Measurements from ENCODE around the gene MAPK8IP3. TPM values are rescaled to one million over a fixed set of nuclear protein-coding genes. Genes with fewer than 3 reads are reported as not detected.

MAPK8IP3 gene
- 59.2 and 82.4 TPM in 2 replicates for total RNA-seq (2014; rRNA removed; shearing (Covaris generic); ENCODE audit: low replicate concordance)

GRCh38 chr16:1705688-1706385 is at the start of gene MAPK8IP3:
Gene MAPK8IP3, plus strand, starts transcription at chr16:1706195. Its CDS starts 145 bp downstream, at chr16:1706340.
- Histone ChIP-seq H3K79me2 (ENCODE audit: low read length) (peaks cover 46% of the 10 kb centered on the region), H3K27me3 (ENCODE audit: low read length) (no peaks in the 10 kb centered on the region), H3K36me3 (ENCODE audit: insufficient read depth, low read length) (peaks cover 8% of the 10 kb centered on the region; the same call in 1 of the 2 replicates), H2AFZ (ENCODE audit: low read length) (peak within 1 kb of the TSS; percentile 76; the same call in 1 of the 2 replicates), H3K9ac (ENCODE audit: low read length) (peak within 1 kb of the TSS; percentile 99), H4K20me1 (ENCODE audit: insufficient read depth, low read depth, low read length) (peaks cover 18% of the 10 kb centered on the region), H3K4me1 (ENCODE audit: low read length) (peaks cover 44% of the 10 kb centered on the region), H3K4me3 (ENCODE audit: low read length) (peak within 1 kb of the TSS; percentile 85), H3K9me2 (replicated peaks; ENCODE audit: insufficient read depth, low read length) (no peaks in the 10 kb centered on the region), H3K27ac (ENCODE audit: low read length) (peak within 1 kb of the TSS; percentile 84), H3K4me2 (ENCODE audit: low read depth, low read length, poor library complexity, severe bottlenecking) (peak within 1 kb of the TSS; percentile 100), H3K9me3 (ENCODE audit: low read length) (no peaks in the 10 kb centered on the region)
- peak; percentile 97 for DNase-seq

- no peaks in the 10 kb centered on the region for H3K9me2 ChIP-seq (replicated peaks; ENCODE audit: insufficient read depth, low read length)
- H3K4me2 ChIP-seq (ENCODE audit: low read depth, low read length, poor library complexity, severe bottlenecking), result no peak overlapping the region
- H3K4me3 ChIP-seq (ENCODE audit: low read length), result no peak overlapping the region
- no peaks in the 10 kb centered on the region for H3K27me3 ChIP-seq (ENCODE audit: low read length)
- H3K9ac ChIP-seq (ENCODE audit: low read length), result no peak overlapping the region
- no peak overlapping the region for H2AFZ ChIP-seq (ENCODE audit: low read length)
- no peaks in the 10 kb centered on the region for H3K4me1 ChIP-seq (ENCODE audit: low read length)
- H3K36me3 ChIP-seq (ENCODE audit: insufficient read depth, low read length), result no peaks in the 10 kb centered on the region; the same call in 1 of the 2 replicates
- no peaks in the 10 kb centered on the region for H3K79me2 ChIP-seq (ENCODE audit: low read length)
- H4K20me1 ChIP-seq (ENCODE audit: insufficient read depth, low read depth, low read length), result no peaks in the 10 kb centered on the region
- H3K27ac ChIP-seq (ENCODE audit: low read length), result no peak overlapping the region
- H3K9me3 ChIP-seq (ENCODE audit: low read length), result no peaks in the 10 kb centered on the region
- DNase-seq, result no peak
Measured at GRCh38 chr16:1656808-1657617, 49.0 kb upstream of the MAPK8IP3 start.

- no peak for DNase-seq
- no peak overlapping the region for H2AFZ ChIP-seq (ENCODE audit: low read length)
- H3K9ac ChIP-seq (ENCODE audit: low read length), result no peak overlapping the region
- H3K79me2 ChIP-seq (ENCODE audit: low read length), result no peaks in the 10 kb centered on the region
- H3K27me3 ChIP-seq (ENCODE audit: low read length), result no peaks in the 10 kb centered on the region
- H3K36me3 ChIP-seq (ENCODE audit: insufficient read depth, low read length), result peaks cover 6% of the 10 kb centered on the region; the same call in 1 of the 2 replicates
- no peaks in the 10 kb centered on the region for H3K9me2 ChIP-seq (replicated peaks; ENCODE audit: insufficient read depth, low read length)
- no peaks in the 10 kb centered on the region for H3K9me3 ChIP-seq (ENCODE audit: low read length)
- H3K4me2 ChIP-seq (ENCODE audit: low read depth, low read length, poor library complexity, severe bottlenecking), result no peak overlapping the region
- H3K4me1 ChIP-seq (ENCODE audit: low read length), result no peaks in the 10 kb centered on the region
- H4K20me1 ChIP-seq (ENCODE audit: insufficient read depth, low read depth, low read length), result no peaks in the 10 kb centered on the region
- no peak overlapping the region for H3K4me3 ChIP-seq (ENCODE audit: low read length)
- H3K27ac ChIP-seq (ENCODE audit: low read length), result no peak overlapping the region
Measured at GRCh38 chr16:1657841-1658240, 48.2 kb upstream of the MAPK8IP3 start.

GRCh38 chr16:1659031-1659430 is 47.0 kb upstream of the MAPK8IP3 start:
- DNase-seq, result no peak
- Histone ChIP-seq H3K27ac (ENCODE audit: low read length) (no peak overlapping the region), H3K4me2 (ENCODE audit: low read depth, low read length, poor library complexity, severe bottlenecking) (no peak overlapping the region), H3K9me3 (ENCODE audit: low read length) (no peaks in the 10 kb centered on the region), H3K4me3 (ENCODE audit: low read length) (no peak overlapping the region), H3K79me2 (ENCODE audit: low read length) (no peaks in the 10 kb centered on the region), H2AFZ (ENCODE audit: low read length) (no peak overlapping the region), H3K27me3 (ENCODE audit: low read length) (no peaks in the 10 kb centered on the region), H3K9me2 (replicated peaks; ENCODE audit: insufficient read depth, low read length) (no peaks in the 10 kb centered on the region), H3K36me3 (ENCODE audit: insufficient read depth, low read length) (peaks cover 11% of the 10 kb centered on the region; the same call in 1 of the 2 replicates), H3K4me1 (ENCODE audit: low read length) (no peaks in the 10 kb centered on the region), H3K9ac (ENCODE audit: low read length) (no peak overlapping the region), H4K20me1 (ENCODE audit: insufficient read depth, low read depth, low read length) (no peaks in the 10 kb centered on the region)

- H3K9me2 ChIP-seq (replicated peaks; ENCODE audit: insufficient read depth, low read length), result no peaks in the 10 kb centered on the region
- peaks cover 11% of the 10 kb centered on the region; the same call in 1 of the 2 replicates for H3K36me3 ChIP-seq (ENCODE audit: insufficient read depth, low read length)
- no peak overlapping the region for H3K4me3 ChIP-seq (ENCODE audit: low read length)
- H3K27me3 ChIP-seq (ENCODE audit: low read length), result no peaks in the 10 kb centered on the region
- H3K79me2 ChIP-seq (ENCODE audit: low read length), result no peaks in the 10 kb centered on the region
- H2AFZ ChIP-seq (ENCODE audit: low read length), result no peak overlapping the region
- no peak overlapping the region for H3K27ac ChIP-seq (ENCODE audit: low read length)
- H3K4me2 ChIP-seq (ENCODE audit: low read depth, low read length, poor library complexity, severe bottlenecking), result no peak overlapping the region
- H4K20me1 ChIP-seq (ENCODE audit: insufficient read depth, low read depth, low read length), result no peaks in the 10 kb centered on the region
- H3K9ac ChIP-seq (ENCODE audit: low read length), result no peak overlapping the region
- H3K9me3 ChIP-seq (ENCODE audit: low read length), result no peaks in the 10 kb centered on the region
- no peak for DNase-seq
- no peaks in the 10 kb centered on the region for H3K4me1 ChIP-seq (ENCODE audit: low read length)
Measured at GRCh38 chr16:1661826-1662225, 44.2 kb upstream of the MAPK8IP3 start.

GRCh38 chr16:1662543-1662942 is 43.5 kb upstream of the MAPK8IP3 start:
- Histone ChIP-seq H3K9me2 (replicated peaks; ENCODE audit: insufficient read depth, low read length) (no peaks in the 10 kb centered on the region), H3K27me3 (ENCODE audit: low read length) (no peaks in the 10 kb centered on the region), H3K9me3 (ENCODE audit: low read length) (no peaks in the 10 kb centered on the region), H3K79me2 (ENCODE audit: low read length) (no peaks in the 10 kb centered on the region), H3K4me2 (ENCODE audit: low read depth, low read length, poor library complexity, severe bottlenecking) (no peak overlapping the region), H2AFZ (ENCODE audit: low read length) (no peak overlapping the region), H3K27ac (ENCODE audit: low read length) (no peak overlapping the region), H3K9ac (ENCODE audit: low read length) (no peak overlapping the region), H3K4me1 (ENCODE audit: low read length) (no peaks in the 10 kb centered on the region), H3K36me3 (ENCODE audit: insufficient read depth, low read length) (peaks cover 11% of the 10 kb centered on the region; the same call in 1 of the 2 replicates), H3K4me3 (ENCODE audit: low read length) (no peak overlapping the region), H4K20me1 (ENCODE audit: insufficient read depth, low read depth, low read length) (no peaks in the 10 kb centered on the region)
- no peak for DNase-seq

- no peak overlapping the region for H3K4me3 ChIP-seq (ENCODE audit: low read length)
- H4K20me1 ChIP-seq (ENCODE audit: insufficient read depth, low read depth, low read length), result no peaks in the 10 kb centered on the region
- H3K79me2 ChIP-seq (ENCODE audit: low read length), result no peaks in the 10 kb centered on the region
- no peaks in the 10 kb centered on the region for H3K4me1 ChIP-seq (ENCODE audit: low read length)
- no peak overlapping the region for H3K4me2 ChIP-seq (ENCODE audit: low read depth, low read length, poor library complexity, severe bottlenecking)
- no peak for DNase-seq
- no peaks in the 10 kb centered on the region for H3K9me2 ChIP-seq (replicated peaks; ENCODE audit: insufficient read depth, low read length)
- H3K36me3 ChIP-seq (ENCODE audit: insufficient read depth, low read length), result peaks cover 11% of the 10 kb centered on the region; the same call in 1 of the 2 replicates
- no peak overlapping the region for H2AFZ ChIP-seq (ENCODE audit: low read length)
- H3K27ac ChIP-seq (ENCODE audit: low read length), result no peak overlapping the region
- H3K27me3 ChIP-seq (ENCODE audit: low read length), result no peaks in the 10 kb centered on the region
- H3K9ac ChIP-seq (ENCODE audit: low read length), result no peak overlapping the region
- H3K9me3 ChIP-seq (ENCODE audit: low read length), result no peaks in the 10 kb centered on the region
Measured at GRCh38 chr16:1665829-1666228, 40.2 kb upstream of the MAPK8IP3 start.

GRCh38 chr16:1666316-1666715 is 39.7 kb upstream of the MAPK8IP3 start:
- DNase-seq, result no peak
- H3K27ac ChIP-seq (ENCODE audit: low read length), result no peak overlapping the region

More at GRCh38 chr16:1666316-1666715, 39.7 kb upstream of the MAPK8IP3 start:
- no peaks in the 10 kb centered on the region for H3K79me2 ChIP-seq (ENCODE audit: low read length)
- H3K4me3 ChIP-seq (ENCODE audit: low read length), result no peak overlapping the region
- H3K4me1 ChIP-seq (ENCODE audit: low read length), result no peaks in the 10 kb centered on the region
- no peak overlapping the region for H3K9ac ChIP-seq (ENCODE audit: low read length)
- H2AFZ ChIP-seq (ENCODE audit: low read length), result no peak overlapping the region
- no peaks in the 10 kb centered on the region for H3K27me3 ChIP-seq (ENCODE audit: low read length)
- no peaks in the 10 kb centered on the region for H3K9me3 ChIP-seq (ENCODE audit: low read length)
- H3K4me2 ChIP-seq (ENCODE audit: low read depth, low read length, poor library complexity, severe bottlenecking), result no peak overlapping the region
- no peaks in the 10 kb centered on the region for H3K9me2 ChIP-seq (replicated peaks; ENCODE audit: insufficient read depth, low read length)
- peaks cover 11% of the 10 kb centered on the region; the same call in 1 of the 2 replicates for H3K36me3 ChIP-seq (ENCODE audit: insufficient read depth, low read length)
- H4K20me1 ChIP-seq (ENCODE audit: insufficient read depth, low read depth, low read length), result no peaks in the 10 kb centered on the region

All from Karpas-422 (cell line).